8988T (cell line): ENCODE results near the gene PFKP.

Experiments used
- DNase-seq: peaks from one replicate; pipeline ENCODE4 v3.0.0; 2011

The PFKP gene

DNA sequence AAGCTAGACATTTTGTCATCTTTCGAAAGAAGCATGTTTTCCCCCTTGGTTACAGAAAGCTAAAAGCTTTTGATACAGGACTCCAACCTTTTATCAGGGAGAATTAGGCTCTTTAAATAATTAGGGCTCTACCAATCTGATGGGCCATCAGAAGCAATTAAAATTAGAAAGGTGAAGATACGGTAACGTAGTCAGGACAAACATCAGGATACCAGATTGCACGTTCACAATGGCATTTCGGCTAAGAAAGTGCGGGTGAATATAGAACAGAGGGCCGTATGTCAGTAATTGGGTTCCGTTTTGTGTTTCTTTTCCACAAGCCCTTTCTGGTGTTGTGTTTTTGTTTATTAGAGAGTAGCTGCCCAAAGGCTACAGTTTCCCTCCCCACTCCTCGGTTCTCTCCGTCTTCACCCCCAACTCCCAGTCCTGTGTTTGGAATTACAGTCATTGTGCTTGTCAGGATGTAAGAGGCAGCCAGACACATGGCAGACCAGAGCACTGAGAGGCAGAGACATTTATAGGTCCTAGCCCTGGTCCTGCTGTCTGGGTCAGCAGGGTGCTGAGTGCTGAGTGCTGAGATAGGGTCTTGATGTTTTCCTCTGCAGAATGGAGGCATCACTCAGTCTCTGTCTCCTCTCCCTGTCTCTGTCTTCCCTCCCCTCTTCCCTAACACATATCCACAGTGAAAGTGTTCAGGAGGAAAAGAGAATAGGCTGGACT, 5.5 kb downstream of the PFKP start:
- DNase-seq, result no peak

DNA sequence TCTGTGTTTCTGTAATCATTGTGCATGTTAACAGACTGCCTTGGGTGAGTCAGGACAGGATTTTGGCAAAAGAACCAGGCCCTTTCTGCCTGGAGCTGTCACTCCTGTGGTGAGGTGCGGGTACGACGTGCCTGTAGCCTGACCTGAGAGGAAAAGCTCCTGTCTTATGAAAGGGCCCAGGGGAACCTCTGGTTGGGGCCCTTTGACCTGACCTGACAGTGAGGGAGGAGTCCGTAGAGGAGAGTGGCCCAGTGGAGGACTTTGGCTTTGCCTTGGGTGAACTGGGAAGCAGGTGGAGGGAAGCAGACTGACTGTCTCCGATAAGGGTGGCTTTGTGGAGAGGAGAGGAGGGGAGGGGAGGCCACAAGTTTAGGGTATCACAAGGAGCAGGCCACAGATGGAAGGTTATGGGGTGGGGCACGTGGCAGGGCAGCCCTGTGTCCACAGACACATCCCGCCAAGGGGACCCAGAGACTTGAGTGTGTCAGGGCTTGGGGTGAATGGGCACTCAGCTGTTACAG, 6.9 kb downstream of the PFKP start:
- DNase-seq, result no peak

DNA sequence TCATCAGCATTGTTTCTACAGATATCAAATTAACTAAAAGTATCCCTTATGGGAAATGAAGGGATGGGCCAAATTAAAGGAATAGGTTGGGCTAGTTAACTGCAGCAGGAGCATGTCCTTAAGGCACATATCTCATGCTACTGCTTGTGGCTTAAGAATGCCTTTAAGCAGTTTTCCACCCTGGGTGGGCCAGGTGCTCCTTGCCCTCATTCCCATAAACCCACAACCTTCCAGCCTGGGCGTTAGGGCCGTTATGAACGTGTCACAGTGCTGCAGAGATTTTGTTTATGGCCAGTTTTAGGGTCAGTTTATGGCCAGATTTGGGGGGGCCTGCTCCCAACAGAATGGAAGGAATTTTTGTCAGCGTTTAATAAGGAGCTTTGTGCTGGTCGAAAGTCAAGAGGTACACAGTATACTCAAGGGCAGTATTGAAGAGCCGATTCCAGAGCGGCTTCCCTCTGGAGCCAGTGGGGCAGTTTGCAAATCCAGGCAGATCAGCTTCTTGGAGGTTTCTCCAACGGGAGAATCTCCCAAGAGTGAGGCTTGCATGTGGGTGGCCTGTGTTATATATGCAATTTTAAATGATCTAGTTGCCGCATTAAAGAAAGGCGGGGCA, 7.7 kb downstream of the PFKP start:
- DNase-seq, result no peak

DNA sequence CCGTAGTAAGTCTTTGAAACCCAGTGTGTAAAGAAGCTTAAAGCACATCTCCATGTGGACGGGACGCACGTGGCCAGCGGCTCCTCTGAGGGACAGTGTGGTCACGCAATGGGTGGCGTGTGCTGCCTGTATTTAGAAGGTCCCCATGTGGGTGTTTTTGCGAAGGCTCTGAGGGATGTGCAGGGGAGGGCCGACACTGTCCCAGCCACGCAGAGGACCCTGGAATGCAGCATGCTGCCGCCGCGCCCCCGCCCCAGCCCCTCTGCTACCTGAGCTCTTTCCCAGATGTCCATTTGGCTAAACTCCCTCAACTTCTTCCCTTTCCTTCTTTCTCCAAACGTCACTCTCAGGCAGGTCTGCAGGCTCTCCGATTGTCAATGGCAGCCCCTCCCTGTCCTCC, 8.8 kb downstream of the PFKP start:
- no peak for DNase-seq

DNA sequence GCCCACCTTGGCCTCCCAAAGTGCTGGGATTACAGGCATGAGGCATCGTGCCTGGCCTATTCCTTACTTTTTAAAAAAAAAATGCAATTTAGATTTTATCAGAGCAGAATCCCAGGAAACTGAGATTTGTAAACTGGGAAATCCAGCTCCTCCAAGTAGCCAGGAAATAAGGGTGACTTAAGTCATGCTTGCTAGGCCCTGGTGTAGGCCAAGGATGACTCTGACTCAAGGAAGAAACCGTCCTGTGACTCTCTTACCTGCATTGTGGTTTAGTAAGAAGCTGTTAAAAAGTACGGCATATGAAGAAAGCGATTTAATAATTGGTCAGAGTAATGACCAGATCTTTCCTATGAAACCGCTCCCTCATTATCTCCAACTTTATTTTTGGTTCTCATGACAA, 10.2 kb downstream of the PFKP start:
- DNase-seq, result no peak

DNA sequence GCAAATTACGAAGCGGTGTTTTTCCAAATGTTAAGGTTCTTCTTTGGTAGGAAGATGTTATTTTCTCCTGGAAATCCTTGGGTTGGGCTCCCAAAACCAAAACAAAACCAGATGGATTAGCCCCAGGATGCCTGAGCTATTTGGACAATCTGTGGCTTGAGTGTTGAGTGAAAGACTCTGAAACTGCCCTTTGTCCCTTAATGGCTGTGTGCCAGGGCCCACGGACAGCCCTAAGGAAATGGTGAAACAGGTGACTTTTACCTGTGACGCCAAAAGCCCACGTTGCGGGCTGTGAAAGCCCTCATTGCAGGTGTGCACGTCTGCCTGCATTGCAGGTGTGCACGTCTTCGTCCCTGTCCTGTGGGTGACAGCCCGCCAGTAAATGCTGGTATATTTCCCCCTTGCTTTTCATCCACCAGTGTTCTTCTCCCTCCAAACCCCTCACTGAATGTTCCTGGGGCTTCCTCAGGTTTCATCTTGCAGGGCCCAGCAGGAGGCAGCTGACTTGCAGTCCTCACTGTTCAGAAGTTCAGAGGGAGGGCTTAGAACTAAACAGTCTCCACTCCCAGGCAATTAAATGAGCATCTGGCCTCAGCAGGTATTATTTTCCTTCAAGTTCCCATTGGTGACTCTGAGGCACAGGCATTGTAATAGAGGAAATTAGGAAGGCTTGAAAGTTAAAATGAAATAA, 10.7 kb downstream of the PFKP start:
- DNase-seq, result no peak

DNA sequence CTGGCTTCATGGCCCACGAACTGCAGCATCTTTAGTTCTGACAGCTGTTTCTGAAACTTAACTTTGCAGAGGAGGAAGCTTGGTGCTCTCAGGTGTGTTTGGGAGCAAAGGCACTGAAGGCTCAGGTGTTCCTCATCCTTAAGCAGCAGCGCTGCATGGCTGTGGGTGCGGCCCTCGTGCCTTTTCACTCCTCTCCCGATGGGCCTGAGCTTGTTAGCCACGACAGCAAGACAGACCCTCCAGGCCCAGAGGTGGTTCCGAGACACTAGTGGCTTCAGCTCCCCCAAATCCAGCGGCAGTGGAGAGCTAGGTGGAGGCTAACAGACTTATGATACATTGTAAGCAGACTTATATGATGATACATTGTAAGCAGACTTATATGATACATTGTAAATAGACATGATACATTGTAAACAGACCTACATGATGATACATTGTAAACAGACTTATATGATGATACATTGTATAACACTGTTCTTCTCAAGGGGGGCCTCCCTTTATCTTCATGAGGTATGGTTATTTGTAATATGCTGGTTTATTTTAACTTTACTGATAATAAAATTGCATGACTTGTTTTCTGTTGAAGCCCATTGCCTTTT, 14.1 kb downstream of the PFKP start:
- DNase-seq, result no peak

DNA sequence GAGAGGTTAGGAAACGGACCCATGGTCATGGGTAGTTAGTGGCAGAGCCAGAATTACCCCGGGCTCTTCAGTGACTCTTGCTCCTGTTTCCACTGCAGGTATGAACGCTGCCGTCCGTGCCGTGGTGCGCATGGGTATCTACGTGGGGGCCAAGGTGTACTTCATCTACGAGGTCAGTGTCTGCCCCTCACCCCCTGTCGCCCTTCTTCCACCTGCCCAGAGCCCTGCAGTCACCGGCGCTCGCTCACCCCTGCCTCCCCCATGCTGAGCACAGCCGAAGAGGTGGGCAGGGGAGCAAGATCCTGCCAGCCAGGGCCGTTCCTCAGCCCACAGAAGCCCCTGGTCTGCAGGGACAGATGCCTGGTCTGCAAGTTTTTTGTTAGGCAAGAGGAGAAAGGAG, 14.9 kb downstream of the PFKP start:
- no peak for DNase-seq

DNA sequence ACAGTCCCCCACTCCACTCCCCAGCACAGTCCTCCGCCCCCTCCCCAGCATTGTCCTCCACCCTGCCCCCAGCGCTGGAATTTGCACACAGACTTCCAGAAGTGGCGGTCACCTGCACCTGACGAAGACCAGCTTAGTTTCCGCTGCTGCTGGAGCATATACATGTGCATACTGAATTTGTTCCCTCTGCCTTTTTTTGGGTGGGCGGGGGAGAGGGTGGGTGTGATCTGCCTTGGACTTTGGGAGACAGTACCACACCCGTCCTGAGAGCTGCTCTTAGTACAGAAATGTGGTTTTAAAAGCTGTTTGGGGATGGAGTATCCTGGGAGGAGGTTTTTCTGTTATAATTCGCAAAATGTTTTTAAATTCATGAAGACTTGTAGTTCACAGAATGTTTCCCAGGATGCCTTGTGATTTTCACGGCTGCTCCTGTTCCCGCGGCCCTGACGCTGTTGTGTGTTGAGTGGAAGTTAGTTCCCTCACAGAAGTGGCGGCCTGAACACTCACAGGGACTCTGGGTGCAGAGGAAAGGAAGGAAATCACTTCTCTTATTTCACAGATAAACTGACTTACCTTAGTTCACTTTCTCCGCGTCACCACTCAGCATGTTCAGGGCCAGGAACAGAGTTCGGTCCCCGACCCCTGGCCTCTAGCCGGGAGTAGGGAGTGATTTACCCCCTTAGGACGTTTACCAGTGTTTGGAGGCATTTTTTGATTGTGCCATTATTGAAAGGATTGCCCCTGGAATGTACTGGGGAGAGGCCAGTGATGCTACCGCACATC, 18.6 kb downstream of the PFKP start:
- DNase-seq, result no peak

DNA sequence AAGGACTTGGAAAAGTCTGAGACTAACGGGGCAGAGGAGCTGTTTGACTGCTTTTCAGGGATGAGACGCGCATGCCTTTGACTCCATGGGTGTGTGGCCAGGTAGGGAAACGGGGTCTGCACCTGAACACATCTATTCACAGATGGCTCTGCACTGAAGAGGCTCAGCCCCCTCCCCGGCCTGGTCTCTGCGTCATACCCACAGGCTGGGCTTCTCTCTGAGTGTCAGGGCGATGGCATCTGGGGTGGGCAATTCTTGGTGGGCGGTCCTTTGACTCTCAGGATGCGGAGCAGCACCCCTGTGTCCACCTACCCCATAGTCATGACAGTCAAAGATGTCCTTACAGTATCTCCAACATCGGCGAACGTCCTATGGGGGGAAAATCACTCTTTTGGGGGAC, 23.0 kb downstream of the PFKP start:
- DNase-seq, result no peak

DNA sequence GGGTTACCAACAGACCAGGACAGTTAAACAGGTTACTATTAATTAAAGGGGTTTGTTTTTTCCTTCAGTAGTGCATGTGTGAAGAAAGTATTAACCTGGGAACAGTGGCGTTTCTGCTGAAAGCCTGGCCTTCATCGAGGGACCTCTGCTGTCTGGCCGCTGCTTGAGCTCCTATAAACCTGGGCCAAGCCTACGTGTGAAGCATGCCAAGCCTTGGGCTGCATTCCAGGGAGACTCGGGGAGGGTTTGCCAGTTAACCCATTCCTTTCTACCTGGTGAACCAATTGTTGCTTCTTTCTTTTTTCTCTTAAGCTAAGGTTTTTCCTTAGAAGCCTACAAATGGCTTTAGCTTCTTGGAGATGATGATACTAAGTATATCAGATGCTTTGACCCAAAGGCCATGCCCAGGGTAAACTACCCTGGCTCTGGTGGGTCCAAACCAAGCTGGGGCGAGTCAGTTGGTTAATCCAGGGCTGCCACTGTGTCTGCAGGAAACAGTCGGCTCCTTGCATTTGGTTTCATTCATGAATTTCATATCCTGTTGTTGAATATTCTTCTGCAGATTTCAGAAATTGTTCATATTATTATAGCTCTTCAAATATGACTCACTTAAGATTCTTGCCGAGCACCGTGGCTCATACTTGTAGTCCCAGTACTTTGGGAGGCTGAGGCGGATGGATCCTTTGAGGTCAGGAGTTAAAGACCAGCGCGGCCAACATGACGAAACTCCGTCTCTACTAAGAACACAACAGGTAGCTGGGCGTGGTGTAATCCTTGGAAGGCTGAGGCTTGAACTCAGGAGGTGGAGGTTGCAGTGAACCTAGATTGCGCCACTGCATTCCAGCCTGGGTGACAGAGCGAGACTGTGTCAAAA, 23.8 kb downstream of the PFKP start:
- DNase-seq, result no peak

DNA sequence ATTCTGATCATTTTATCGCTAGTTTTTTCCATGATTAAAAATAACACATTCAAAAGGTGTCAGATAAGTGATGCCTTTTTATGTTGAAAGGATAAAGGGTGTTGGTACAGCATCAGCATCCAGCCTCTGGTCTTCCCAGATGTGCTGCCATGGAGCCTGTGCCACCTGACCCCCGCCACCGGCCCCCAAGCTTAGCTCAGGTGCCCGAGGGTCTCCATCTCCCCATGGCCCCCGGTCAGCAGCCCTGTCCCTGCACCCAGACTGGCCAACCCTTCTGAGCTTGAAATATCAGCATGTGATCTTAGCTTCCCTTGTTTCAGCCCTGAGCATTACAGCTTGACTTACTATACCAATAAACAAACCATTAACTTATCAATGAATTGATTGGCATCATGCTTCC, 24.6 kb downstream of the PFKP start:
- DNase-seq, result no peak

DNA sequence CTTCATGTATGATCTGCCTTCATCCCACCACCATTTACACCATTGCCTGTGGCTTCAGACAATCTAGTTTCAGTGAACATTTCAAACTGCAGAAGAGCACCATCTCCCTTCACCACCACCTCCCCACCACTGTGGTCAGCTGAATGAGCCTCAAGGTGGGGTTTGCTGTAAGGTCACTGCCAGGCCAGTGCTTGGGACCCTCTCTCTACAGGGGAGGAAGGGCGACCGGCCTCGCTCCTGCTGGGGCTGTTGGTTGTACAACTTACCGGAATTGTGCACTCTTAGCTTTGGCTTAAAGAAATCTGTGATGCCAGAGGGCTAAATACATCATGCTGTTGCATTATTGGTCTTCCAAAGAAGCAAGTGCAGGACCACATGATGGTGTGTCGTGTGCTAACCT, 26.6 kb downstream of the PFKP start:
- DNase-seq, result no peak

DNA sequence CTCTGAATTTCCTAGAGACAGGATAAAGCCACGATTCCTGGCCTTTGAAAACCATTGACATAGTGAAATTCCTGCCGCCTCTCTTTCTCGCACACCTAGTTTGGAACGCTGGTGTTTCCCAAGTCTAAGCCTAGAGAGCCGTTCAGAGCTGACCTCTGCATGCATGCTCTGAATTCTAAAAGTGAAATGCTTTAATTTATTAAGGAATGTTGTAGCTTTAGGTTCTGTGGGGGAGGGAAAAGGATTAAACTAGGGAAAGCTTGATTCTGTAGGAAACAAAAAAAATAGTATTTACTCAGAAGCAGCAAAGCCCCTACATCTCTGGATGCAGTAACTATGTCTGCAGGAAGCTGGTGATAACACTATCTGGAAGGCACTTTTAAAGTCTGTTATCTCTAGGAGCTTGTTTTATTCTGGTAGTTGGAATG, 27.3 kb downstream of the PFKP start:
- no peak for DNase-seq

DNA sequence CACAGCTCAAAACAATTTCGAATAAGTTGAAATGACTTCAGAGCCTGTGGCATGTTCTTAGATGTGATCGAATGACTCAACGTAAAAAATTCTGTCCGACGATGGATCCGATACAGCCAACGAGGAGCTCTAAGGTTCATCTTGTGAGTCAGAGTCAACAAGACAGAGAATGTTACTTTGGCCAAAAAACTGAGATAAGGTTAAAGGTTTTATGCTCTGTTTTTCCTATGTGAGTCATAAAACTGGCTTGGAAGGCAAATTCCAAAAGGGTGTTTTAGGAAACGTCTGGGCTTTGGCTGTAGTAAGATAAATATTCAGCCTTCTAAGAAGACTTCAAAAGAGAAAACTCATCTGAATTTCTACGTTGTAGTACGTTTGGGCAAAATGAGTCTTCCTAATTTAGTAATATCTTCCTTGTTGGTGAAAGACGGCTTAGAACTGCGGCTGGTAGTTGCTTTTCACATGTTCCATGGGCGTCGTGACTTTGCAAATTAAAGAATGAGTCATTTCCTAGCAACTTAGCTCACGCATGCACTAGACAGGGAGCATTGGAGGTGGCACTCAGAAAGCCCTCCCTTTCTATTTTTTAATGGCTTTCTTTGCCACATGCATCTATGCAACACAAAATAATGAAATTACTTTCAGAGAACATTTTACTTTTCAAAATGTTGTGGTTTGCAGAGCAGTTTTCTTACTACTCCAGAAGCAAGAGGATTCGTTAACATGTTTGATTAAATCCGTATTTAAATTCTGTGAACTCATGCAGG, 28.2 kb downstream of the PFKP start:
- no peak for DNase-seq

DNA sequence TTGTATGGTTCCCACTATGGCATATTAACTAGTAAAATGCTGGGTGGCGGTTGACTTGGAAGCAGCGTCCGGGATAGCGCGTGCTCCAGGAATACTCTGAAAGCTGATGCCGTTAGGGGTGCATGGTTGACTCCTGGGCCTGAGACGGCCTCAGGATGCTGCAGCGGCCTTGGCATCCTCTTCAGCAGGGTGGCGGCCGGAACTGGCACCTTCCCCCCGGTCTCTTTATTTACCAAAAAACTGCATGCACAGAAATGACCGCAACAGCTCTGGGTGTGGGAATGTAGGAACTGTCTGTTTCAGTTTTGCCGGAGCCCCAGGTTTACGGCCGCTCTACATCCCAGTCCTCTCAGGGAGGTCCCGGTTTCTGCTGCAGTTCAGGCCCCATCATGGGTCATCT, 28.8 kb downstream of the PFKP start:
- DNase-seq, result no peak

DNA sequence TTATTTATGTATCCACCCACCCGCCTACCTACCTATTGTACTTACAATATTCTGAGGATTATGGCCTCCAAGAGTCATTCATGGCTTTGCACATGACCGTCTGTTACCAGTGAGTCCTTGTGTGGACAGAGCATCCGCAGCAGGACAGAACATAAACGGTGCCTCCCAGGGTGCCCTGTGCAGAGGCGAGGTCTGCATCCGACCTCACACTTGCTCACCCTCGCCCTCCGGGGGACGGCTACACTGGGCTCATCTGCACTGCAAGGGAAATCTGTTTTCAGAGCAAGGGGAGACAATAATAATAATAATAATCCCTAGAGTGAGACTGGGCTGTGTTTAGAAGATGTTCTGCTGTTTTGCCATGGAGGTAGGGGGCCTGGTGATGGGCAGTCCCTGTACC, 29.8 kb downstream of the PFKP start:
- no peak for DNase-seq

DNA sequence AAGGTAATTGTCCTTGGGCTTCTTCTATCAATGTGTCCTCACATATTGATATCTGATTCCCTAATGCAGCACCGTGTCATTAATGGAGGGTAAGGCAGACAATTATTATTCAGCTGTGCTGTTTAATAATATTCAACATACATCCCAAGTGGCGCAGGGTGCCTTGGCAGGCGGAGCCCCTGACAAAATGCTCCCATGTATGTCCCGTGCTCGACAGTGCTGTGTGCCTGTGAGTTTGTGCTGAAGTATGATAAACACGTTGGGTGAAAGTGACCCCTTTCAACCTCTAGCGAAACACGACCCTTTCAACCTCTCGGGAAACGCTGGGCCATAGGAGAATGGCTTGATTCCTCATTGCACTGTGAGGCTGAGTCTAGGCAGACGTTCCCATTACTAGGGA, 31.3 kb downstream of the PFKP start:
- no peak for DNase-seq

DNA sequence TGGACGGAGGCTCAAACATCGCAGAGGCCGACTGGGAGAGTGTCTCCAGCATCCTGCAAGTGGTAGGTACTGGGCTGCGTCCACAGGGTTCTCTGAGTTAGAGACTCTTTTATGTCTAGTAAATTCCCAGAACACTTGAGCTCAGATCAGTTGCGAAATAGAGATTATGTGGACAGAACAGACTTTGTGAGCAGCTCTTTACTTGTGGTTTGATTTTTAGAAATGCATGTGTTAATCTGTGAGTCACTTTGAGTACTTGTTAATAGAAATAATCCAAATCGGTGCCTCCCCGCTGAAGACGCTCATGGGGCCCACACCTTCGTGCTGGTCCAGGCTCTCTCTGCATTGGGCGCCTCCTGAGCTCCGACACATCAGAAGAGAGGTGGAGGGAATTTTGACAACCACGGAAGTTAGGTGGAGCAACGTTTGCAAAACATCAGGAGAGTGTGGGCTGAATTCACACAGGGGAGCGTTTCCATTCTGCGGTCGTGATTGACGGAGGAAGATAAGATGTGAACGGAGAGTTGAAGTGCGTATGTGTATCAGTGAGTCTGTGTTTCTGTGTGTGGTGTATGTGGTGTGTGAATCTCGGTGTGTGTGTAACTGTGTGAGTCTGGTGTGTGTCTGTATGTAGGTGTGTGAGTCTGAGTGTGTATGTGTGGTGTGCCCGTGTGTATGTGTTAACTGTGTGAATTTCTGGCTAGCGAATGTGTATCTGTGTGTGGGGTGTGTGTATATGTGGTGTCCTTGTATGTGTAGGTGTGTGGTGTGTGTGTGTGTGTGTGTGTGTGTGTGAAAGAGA, 32.1 kb downstream of the PFKP start:
- no peak for DNase-seq

DNA sequence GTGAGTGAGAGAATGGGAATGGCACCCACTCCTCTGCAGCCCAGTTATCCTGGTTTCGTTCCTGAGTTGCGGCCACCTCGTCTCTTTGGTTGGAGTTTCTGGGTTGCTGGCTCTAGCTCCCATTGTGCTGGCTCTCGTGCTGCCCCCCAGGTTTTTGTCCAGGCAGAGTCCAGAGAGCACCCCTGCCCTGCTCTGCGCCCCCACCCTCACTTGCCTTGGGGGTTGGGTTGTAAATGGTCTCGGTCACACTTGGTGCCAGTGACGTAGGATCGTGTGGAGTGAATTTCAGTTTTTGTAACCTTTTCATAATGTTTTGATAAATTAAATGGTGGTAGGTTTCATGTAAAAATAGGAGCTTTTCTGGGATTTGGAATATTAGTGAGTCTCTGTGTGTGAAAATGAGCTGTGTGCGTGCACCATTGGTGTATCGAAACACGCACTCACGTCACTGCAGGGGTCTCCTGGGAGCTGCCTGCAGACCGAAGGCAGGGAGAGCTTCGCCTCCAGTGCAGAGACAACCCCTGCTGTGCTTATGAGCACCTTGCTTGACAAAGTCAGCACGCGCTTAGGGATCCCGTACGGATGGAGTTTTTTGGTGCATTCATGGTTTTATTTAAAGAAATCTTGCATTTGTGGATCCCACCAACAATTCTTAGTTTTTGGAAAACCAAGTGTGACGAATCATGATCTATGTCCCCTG, 32.9 kb downstream of the PFKP start:
- no peak for DNase-seq
